OCI-LY1 (cell line): ENCODE data around the gene UGT2B7.

Source experiments
- H2AFZ ChIP-seq: fragments of 200-600 bp; sonication (generic), shearing (Covaris generic); 2 replicates; pipeline ENCODE4 v1.6.0; 2014; ENCODE audit warnings: antibody characterized with exemption, mild to moderate bottlenecking, low read length
- H3F3A ChIP-seq: fragments of 200-600 bp; sonication (generic), shearing (Covaris generic); 2 replicates; pipeline ENCODE4 v1.6.0; 2014; ENCODE audit warnings: mild to moderate bottlenecking, antibody characterized with exemption, low read length, moderate library complexity; ENCODE audit not compliant: insufficient read depth
- H3K27ac ChIP-seq: fragments of 200-600 bp; sonication (generic); 2 replicates; pipeline ENCODE4 v1.5.1; 2014; ENCODE audit warnings: low read length, mixed run types, mild to moderate bottlenecking, low read depth; ENCODE audit not compliant: poor library complexity, severe bottlenecking
- H3K27me3 ChIP-seq: fragments of 200-600 bp; sonication (generic); 2 replicates; pipeline ENCODE4 v1.6.0; 2014; ENCODE audit warnings: antibody characterized with exemption, mild to moderate bottlenecking, low read length, moderate library complexity; ENCODE audit not compliant: insufficient read depth
- H3K36me3 ChIP-seq: fragments of 200-600 bp; sonication (generic); 2 replicates; pipeline ENCODE4 v1.6.1; 2014; ENCODE audit warnings: mild to moderate bottlenecking, antibody characterized with exemption, low read length, moderate library complexity, mixed read lengths; ENCODE audit not compliant: insufficient read depth
- H3K4me1 ChIP-seq: fragments of 200-600 bp; sonication (generic); 2 replicates; pipeline ENCODE4 v1.5.1; 2014; ENCODE audit warnings: mild to moderate bottlenecking, low read length, moderate library complexity; ENCODE audit not compliant: insufficient read depth, severe bottlenecking
- H3K4me2 ChIP-seq: fragments of 200-600 bp; sonication (generic), shearing (Covaris generic); 2 replicates; pipeline ENCODE4 v1.6.1; 2014; ENCODE audit warnings: low read length
- H3K4me3 ChIP-seq: fragments of 200-600 bp; sonication (generic); 2 replicates; pipeline ENCODE4 v1.5.1; 2014; ENCODE audit warnings: low read length, low read depth, mild to moderate bottlenecking, mixed read lengths; ENCODE audit not compliant: poor library complexity, severe bottlenecking
- H3K79me2 ChIP-seq: fragments of 200-600 bp; shearing (Covaris generic); 2 replicates; pipeline ENCODE4 v1.6.1; 2016; ENCODE audit warnings: mixed run types, low read length, mixed read lengths; ENCODE audit not compliant: insufficient read depth
- H3K9ac ChIP-seq: fragments of 200-600 bp; sonication (generic), shearing (Covaris generic); 2 replicates; pipeline ENCODE4 v1.6.1; 2014; ENCODE audit warnings: mild to moderate bottlenecking, low read length, mixed read lengths
- H3K9me2 ChIP-seq: fragments of 200-600 bp; sonication (generic), shearing (Covaris generic); 2 replicates; pipeline ENCODE4 v1.6.1; 2014; ENCODE audit warnings: low read depth, mild to moderate bottlenecking, low read length, mixed read lengths
- H3K9me3 ChIP-seq: fragments of 200-600 bp; shearing (Covaris generic); 2 replicates; pipeline ENCODE4 v1.6.1; 2014; ENCODE audit warnings: low read length, mixed read lengths
- H4K20me1 ChIP-seq: fragments of 200-600 bp; sonication (generic), shearing (Covaris generic); 2 replicates; pipeline ENCODE4 v1.6.0; 2016; ENCODE audit warnings: mild to moderate bottlenecking, low read length; ENCODE audit not compliant: insufficient read depth
- EZH2 ChIP-seq: fragments of 200-600 bp; sonication (generic), shearing (Covaris generic); IDR thresholded peaks from 2 replicates; pipeline ENCODE4 v1.8.0; 2017; ENCODE audit warnings: borderline replicate concordance, mixed run types, mild to moderate bottlenecking, antibody characterized with exemption, low read length, moderate library complexity, mixed read lengths
- TF ChIP-seq, protein P1 (sequence below): fragments of 200-600 bp; sonication (generic), shearing (Covaris generic); IDR thresholded peaks from 2 replicates; pipeline ENCODE4 v1.5.1; 2017; ENCODE audit warnings: mild to moderate bottlenecking, antibody characterized with exemption, low read length, moderate library complexity, mixed read lengths

The UGT2B7 gene

DNA sequence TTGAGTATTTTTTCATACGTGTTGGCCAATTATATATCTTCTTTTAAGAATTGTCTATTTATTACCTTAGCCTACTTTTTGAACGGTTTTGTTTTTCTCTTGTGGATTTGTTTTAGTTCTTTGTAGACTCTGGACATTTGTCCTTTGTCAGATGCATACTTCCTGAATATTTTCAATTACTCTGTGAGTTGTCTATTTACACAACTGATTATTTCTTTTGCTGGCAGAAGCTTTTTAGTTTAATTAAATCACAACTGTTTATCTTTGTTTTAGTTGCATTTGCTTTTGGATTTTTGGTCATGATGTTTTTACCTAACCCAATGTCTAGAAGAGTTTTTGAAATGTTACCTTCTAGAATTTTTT is 19.6 kb downstream of the UGT2B7 start:
- H3K4me3 ChIP-seq: no peak overlapping the region
- H3K27me3 ChIP-seq: no peaks in the 10 kb centered on the region
- H3K9me3 ChIP-seq: no peaks in the 10 kb centered on the region

DNA sequence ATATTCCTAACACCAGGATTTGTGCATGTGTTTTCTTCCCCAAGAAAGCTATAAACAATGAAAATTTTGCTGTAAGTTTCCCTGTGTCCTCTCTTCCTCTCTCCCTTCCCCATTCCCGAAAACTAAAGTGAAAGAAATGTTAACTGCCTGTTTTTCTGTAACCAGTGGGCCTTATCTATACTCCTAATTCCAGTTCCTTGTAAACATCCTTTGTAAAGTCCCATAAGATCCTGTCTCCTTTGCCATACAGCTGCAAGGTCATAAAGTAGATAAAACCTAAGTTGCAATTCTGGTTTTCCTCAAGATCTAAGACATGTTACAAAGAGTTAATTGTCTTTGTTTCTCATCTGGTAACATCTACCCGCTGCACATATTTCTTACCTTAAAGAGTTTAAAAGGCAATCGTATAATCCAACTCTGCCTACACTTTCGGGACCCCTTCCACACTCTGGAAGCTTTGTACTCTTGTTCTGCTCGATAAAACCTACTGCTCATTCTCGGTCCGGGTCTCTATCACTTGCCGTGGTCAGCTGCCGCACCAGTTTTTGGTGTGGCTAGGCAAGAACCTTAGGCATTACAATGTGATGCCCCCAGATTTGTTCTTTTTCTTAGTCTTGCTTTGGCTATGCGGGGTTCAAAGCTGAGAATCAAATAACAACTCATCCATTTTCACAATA is 20.5 kb downstream of the UGT2B7 start:
- H3K9me3 ChIP-seq: no peaks in the 10 kb centered on the region
- no peaks in the 10 kb centered on the region for H3K4me1 ChIP-seq
- H3K9me2 ChIP-seq: no peaks in the 10 kb centered on the region
- no peak overlapping the region for H3K27ac ChIP-seq
- H3K4me2 ChIP-seq: no peak overlapping the region
- no peaks in the 10 kb centered on the region for H3K36me3 ChIP-seq
- H4K20me1 ChIP-seq: no peaks in the 10 kb centered on the region
- no peaks in the 10 kb centered on the region for H3K79me2 ChIP-seq
- H3K27me3 ChIP-seq: no peaks in the 10 kb centered on the region
- no peaks in the 10 kb centered on the region for H3F3A ChIP-seq
- H2AFZ ChIP-seq: no peak overlapping the region
- no peak overlapping the region for H3K9ac ChIP-seq
- no peak overlapping the region for H3K4me3 ChIP-seq
- no peak for TF ChIP-seq EZH2
- TF ChIP-seq, protein P1, sequence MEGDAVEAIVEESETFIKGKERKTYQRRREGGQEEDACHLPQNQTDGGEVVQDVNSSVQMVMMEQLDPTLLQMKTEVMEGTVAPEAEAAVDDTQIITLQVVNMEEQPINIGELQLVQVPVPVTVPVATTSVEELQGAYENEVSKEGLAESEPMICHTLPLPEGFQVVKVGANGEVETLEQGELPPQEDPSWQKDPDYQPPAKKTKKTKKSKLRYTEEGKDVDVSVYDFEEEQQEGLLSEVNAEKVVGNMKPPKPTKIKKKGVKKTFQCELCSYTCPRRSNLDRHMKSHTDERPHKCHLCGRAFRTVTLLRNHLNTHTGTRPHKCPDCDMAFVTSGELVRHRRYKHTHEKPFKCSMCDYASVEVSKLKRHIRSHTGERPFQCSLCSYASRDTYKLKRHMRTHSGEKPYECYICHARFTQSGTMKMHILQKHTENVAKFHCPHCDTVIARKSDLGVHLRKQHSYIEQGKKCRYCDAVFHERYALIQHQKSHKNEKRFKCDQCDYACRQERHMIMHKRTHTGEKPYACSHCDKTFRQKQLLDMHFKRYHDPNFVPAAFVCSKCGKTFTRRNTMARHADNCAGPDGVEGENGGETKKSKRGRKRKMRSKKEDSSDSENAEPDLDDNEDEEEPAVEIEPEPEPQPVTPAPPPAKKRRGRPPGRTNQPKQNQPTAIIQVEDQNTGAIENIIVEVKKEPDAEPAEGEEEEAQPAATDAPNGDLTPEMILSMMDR: no peak

More for the DNA sequence above, 19.6 kb downstream of the UGT2B7 start:
- no peak overlapping the region for H3K27ac ChIP-seq
- H3K36me3 ChIP-seq: no peaks in the 10 kb centered on the region
- H3K4me2 ChIP-seq: no peak overlapping the region
- H4K20me1 ChIP-seq: no peaks in the 10 kb centered on the region
- TF ChIP-seq, protein P1: no peak
- no peak for TF ChIP-seq EZH2
- H3K9me2 ChIP-seq: no peaks in the 10 kb centered on the region
- H2AFZ ChIP-seq: no peak overlapping the region
- no peak overlapping the region for H3K9ac ChIP-seq
- no peaks in the 10 kb centered on the region for H3F3A ChIP-seq
- H3K4me1 ChIP-seq: no peaks in the 10 kb centered on the region
- H3K79me2 ChIP-seq: no peaks in the 10 kb centered on the region

DNA sequence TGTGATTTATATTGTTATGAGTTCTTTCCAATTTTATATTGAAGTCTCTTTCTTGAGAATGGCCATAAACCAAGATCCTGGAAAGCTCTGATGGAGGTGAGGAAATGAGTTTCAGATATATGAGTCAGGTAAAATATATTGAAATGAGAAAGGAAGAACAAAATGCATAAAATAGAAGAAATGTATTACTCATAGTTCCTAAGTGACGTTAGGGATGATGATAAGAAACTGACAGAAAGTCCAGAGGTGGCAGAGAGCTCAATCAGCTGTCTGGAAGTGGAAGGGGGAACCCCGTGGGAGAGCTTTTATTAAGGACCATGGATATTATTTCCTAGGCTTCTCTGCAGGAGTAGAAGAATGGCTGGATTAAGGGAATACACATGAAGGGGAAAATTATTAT is 24.6 kb downstream of the UGT2B7 start:
- Histone ChIP-seq H3K4me3 (no peak overlapping the region), H3K9me3 (no peaks in the 10 kb centered on the region), H2AFZ (no peak overlapping the region), H3K27me3 (no peaks in the 10 kb centered on the region), H3K9me2 (no peaks in the 10 kb centered on the region), H3K4me1 (no peaks in the 10 kb centered on the region), H3K9ac (no peak overlapping the region), H3K4me2 (no peak overlapping the region), H3K36me3 (no peaks in the 10 kb centered on the region), H3K27ac (no peak overlapping the region), H3K79me2 (no peaks in the 10 kb centered on the region), H3F3A (no peaks in the 10 kb centered on the region), H4K20me1 (no peaks in the 10 kb centered on the region)
- TF ChIP-seq EZH2: no peak
- TF ChIP-seq, protein P1: no peak
